Measurements from ENCODE around the gene ODC1. TPM values are rescaled to one million over a fixed set of nuclear protein-coding genes. Genes with fewer than 3 reads are reported as not detected.
A peak's percentile ranks its signal among the peaks of the same experiment; 100 is the strongest.

ODC1 gene
- total and polyA plus RNA-seq, 5 experiments from 2014 or later: 44.5 to 70.7 (median 57.1) TPM

- Mint-ChIP-seq H3K36me3 (peaks cover 0 to 18% (median 0%) of the 10 kb centered on the region in 3 donors), H3K27me3 (no peaks in the 10 kb centered on the region), H3K4me3 (peak overlapping the region; percentile 60 to 87 (median 82)), H3K4me1 (peaks cover 29 to 66% (median 55%) of the 10 kb centered on the region in 4 donors), H3K9me3 (no peaks in the 10 kb centered on the region), H3K27ac (peak overlapping the region; percentile 47 to 96 (median 92))
- POLR2A ChIA-PET: interaction anchor here (0.7 to 4.2 kb wide), 15 partner anchors 22 to 284 kb away, joined by 3 to 64 read pairs (median 4); partner anchors contain the start of genes HPCAL1 and ODC1
- DNase-seq (peak in 4 of 10 donors; percentile 31 to 44 (median 40)), ATAC-seq (peak; percentile 59 to 66)
These were observed 40.1 kb downstream of the ODC1 start for GRCh38 chr2:10407841-10408648.

DNA sequence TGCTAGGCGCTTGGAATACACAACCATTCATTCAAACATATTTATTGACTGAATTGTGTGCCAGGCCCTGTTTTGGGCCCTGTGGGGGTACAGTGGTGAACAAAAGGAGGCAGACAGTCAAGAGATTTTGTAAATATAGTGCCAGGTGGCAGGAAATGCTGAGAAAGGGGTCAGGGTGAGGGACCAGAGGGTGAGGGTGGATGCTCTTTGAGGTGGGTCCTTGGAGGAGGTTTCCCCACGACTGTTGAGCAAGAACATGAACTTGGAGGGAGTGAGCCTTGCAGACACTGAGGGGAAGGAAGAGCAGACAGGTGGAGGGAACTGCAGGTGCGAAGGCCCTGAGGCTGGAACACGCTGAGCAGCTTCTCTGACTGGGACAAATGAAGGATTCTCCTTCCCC, 40.7 kb downstream of the ODC1 start:
- H3K27ac Mint-ChIP-seq: peak overlapping the region; percentile 47 to 96 (median 92)
- DNase-seq (no peak), ATAC-seq (no peak)
- no peaks in the 10 kb centered on the region for H3K27me3 Mint-ChIP-seq
- H3K36me3 Mint-ChIP-seq: peaks cover 0 to 22% (median 0%) of the 10 kb centered on the region in 3 donors
- peak overlapping the region; percentile 60 to 87 (median 82) for H3K4me3 Mint-ChIP-seq
- H3K9me3 Mint-ChIP-seq: no peaks in the 10 kb centered on the region
- POLR2A ChIA-PET: interaction anchor here (0.7 to 4.2 kb wide), 10 partner anchors 23 to 284 kb away, joined by 3 to 64 read pairs (median 4); partner anchors contain the start of gene HPCAL1
- peaks cover 32 to 69% (median 54%) of the 10 kb centered on the region in 4 donors for H3K4me1 Mint-ChIP-seq

DNA sequence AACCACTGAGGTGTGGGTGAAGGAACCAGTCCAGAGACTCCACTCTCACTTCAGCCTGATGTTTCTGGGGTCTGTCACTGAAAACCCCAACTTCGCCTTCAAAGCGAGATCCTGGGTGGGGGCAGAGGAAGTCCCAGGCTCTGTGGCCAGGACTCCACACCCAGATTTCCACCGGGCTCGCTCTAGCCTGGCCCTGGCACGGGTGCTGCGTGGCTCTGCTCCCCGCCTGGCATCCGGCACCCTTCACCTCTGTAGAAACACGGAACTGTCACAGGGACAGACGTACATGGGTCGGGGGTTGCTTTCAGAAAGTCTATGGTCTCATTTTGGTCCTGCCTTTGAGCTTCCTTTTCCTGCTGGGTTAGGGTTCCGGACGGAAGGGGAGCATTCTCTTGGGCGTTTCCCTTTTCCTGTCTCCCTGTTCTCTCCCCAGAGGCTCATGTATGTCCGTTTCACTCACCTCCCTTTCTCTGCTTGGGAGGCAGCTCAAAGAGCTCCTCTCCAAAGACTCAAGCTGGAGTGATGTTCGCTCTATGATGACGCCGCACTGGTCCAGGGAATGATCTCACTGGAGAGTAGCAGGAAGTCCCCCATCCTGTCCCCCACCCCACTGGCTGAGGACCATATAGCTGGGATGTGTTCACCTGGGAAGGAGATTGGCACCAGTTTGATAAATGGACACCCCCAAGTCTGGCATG, 41.5 kb downstream of the ODC1 start:
- peaks cover 0 to 21% (median 0%) of the 10 kb centered on the region in 3 donors for H3K36me3 Mint-ChIP-seq
- H3K4me3 Mint-ChIP-seq: peak overlapping the region in 9 of 10 donors; percentile 22 to 87 (median 75)
- H3K9me3 Mint-ChIP-seq: no peaks in the 10 kb centered on the region
- POLR2A ChIA-PET: interaction anchor here (0.6 to 1.8 kb wide), 6 partner anchors 24 to 142 kb away, joined by 3 to 10 read pairs (median 4); no protein-coding TSS in a partner anchor
- peaks cover 31 to 74% (median 55%) of the 10 kb centered on the region in 4 donors for H3K4me1 Mint-ChIP-seq
- peak in 1 of 2 donors; percentile 27 for ATAC-seq
- DNase-seq: no peak
- H3K27me3 Mint-ChIP-seq: no peaks in the 10 kb centered on the region
- H3K27ac Mint-ChIP-seq: peak overlapping the region; percentile 47 to 96 (median 92)

DNA sequence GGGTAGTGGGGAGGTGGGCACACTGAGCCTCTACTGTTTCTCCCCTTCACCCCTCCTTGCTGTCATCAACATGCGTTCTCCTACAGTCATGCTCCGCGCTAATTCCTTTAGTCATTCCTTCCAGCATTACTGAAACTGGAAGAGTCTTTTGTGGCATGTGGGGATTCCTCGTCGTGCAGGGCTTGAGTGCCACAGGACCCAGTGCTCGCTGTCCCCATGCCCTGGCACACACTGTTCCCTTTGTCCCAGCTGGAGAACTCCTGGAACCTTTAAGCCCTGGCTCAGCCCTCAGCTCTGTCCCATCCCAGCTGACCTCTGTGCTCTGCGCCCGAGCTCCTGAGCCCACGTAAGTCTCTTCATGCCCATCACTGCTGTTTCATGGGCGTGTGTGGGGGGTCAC, 42.1 kb downstream of the ODC1 start:
- H3K27me3 Mint-ChIP-seq: no peaks in the 10 kb centered on the region
- no peak for ATAC-seq
- no peak for DNase-seq
- peaks cover 0 to 27% (median 0%) of the 10 kb centered on the region in 3 donors for H3K36me3 Mint-ChIP-seq
- H3K27ac Mint-ChIP-seq: peak overlapping the region in 8 of 10 donors; percentile 9 to 95 (median 65)
- peaks cover 35 to 76% (median 61%) of the 10 kb centered on the region in 4 donors for H3K4me1 Mint-ChIP-seq
- peaks cover 0 to 2% (median 0%) of the 10 kb centered on the region in 9 donors for H3K9me3 Mint-ChIP-seq
- peak overlapping the region in 3 of 10 donors; percentile 69 to 87 (median 82) for H3K4me3 Mint-ChIP-seq
- POLR2A ChIA-PET: interaction anchor here (1.3 to 1.8 kb wide), 2 partner anchors 24 to 26 kb away, joined by 4 to 10 read pairs; no protein-coding TSS in a partner anchor

GRCh38 chr2:10405448-10405847, 42.7 kb downstream of the ODC1 start:
- H3K9me3 Mint-ChIP-seq: peaks cover 0 to 2% (median 0%) of the 10 kb centered on the region in 9 donors
- H3K27ac Mint-ChIP-seq: peak overlapping the region in 4 of 10 donors; percentile 9 to 83 (median 42)
- DNase-seq (no peak), ATAC-seq (no peak)
- H3K4me1 Mint-ChIP-seq: peaks cover 41 to 78% (median 66%) of the 10 kb centered on the region in 4 donors
- H3K36me3 Mint-ChIP-seq: peaks cover 0 to 28% (median 0%) of the 10 kb centered on the region in 3 donors
- POLR2A ChIA-PET: interaction anchor here (0.8 to 1.8 kb wide), 4 partner anchors 23 to 104 kb away, joined by 3 to 10 read pairs (median 4); no protein-coding TSS in a partner anchor
- no peak overlapping the region for H3K4me3 Mint-ChIP-seq
- no peaks in the 10 kb centered on the region for H3K27me3 Mint-ChIP-seq

GRCh38 chr2:10404324-10405143, 43.6 kb downstream of the ODC1 start:
- ATAC-seq: no peak
- POLR2A ChIA-PET: interaction anchor here (0.5 to 1.7 kb wide), 4 partner anchors 15 to 103 kb away, joined by 3 to 8 read pairs (median 5); no protein-coding TSS in a partner anchor
- Mint-ChIP-seq H3K36me3 (peaks cover 0 to 33% (median 3%) of the 10 kb centered on the region in 3 donors), H3K4me1 (peaks cover 47 to 86% (median 71%) of the 10 kb centered on the region in 4 donors), H3K27me3 (no peaks in the 10 kb centered on the region), H3K27ac (peak overlapping the region in 4 of 10 donors; percentile 7 to 80 (median 26)), H3K4me3 (peak overlapping the region in 1 of 10 donors; percentile 10), H3K9me3 (peaks cover 0 to 2% (median 0%) of the 10 kb centered on the region in 9 donors)
- DNase-seq: no peak

DNA sequence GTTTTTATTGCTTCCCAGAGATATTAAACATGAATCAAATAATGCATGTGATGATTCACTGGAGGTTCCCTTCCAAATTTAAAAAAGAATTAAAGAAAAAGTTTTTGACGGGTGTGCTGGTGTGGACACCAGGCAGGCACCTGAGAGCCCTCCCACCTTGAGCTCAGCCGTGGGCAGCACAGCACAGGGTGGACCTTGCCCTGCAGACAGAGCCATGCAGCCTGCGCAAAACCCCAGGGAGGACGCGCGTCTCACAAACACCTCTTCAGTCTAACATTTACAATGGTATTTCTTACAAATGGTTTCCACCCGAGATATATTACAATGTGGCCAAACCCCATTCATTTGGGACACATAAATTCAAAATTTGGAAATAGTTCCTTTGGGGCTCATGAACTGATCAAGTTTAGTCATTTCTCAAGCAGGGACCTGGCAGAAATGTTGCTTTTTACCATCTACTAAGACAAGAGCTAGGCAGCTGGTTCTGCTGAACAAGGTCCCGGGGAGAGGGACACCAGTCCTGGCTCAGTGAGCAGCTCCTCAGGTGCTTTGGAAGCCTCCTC, 45.4 kb downstream of the ODC1 start:
- H3K4me1 Mint-ChIP-seq: peaks cover 41 to 76% (median 60%) of the 10 kb centered on the region in 4 donors
- H3K36me3 Mint-ChIP-seq: peaks cover 4 to 43% (median 7%) of the 10 kb centered on the region in 3 donors
- peak overlapping the region in 8 of 10 donors; percentile 19 to 91 (median 63) for H3K27ac Mint-ChIP-seq
- DNase-seq: no peak
- no peak for ATAC-seq
- H3K4me3 Mint-ChIP-seq: peak overlapping the region in 1 of 10 donors; percentile 38
- H3K9me3 Mint-ChIP-seq: peaks cover 0 to 4% (median 0%) of the 10 kb centered on the region in 9 donors
- POLR2A ChIA-PET: interaction anchor here (2.7 kb wide), 1 partner anchor 101 kb away, joined by 8 read pairs; the partner anchor contains the start of gene HPCAL1
- no peaks in the 10 kb centered on the region for H3K27me3 Mint-ChIP-seq

DNA sequence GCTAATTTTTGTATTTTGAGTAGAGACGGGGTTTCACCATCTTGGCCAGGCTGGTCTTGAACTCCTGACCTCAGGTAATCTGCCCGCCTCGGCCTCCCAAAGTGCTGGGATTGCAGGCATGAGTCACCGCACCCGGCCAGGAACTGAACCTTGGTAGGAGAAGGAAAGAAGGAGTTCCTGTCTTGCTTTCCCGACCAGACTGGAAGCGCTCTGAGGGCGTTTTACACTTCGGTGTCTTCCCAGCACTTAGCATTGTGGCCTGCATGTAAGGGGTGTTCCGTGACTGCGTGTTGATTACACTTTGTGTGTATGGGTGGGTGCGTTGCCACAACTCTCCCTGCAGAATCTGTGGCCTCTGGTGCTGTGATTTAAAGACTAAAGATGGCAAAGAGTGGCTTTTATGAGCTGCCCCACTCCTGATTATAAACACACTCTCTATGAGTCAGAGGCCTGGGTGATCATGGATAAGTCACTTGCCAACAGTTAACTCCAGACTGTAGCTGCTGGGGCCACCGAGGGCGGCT, 46.0 kb downstream of the ODC1 start:
- peaks cover 35 to 71% (median 58%) of the 10 kb centered on the region in 4 donors for H3K4me1 Mint-ChIP-seq

GRCh38 chr2:10400978-10401951, 46.9 kb downstream of the ODC1 start:
- POLR2A ChIA-PET: interaction anchor here (2.7 kb wide), 1 partner anchor 99 kb away, joined by 8 read pairs; the partner anchor contains the start of gene HPCAL1
- peak overlapping the region; percentile 38 to 84 (median 66) for H3K4me3 Mint-ChIP-seq
- H3K36me3 Mint-ChIP-seq: peaks cover 4 to 46% (median 7%) of the 10 kb centered on the region in 3 donors
- no peak for DNase-seq
- peaks cover 0 to 4% (median 0%) of the 10 kb centered on the region in 9 donors for H3K9me3 Mint-ChIP-seq
- peaks cover 30 to 67% (median 50%) of the 10 kb centered on the region in 4 donors for H3K4me1 Mint-ChIP-seq
- no peaks in the 10 kb centered on the region for H3K27me3 Mint-ChIP-seq
- peak overlapping the region; percentile 90 to 97 (median 93) for H3K27ac Mint-ChIP-seq
- no peak for ATAC-seq

More for the DNA sequence above, 46.0 kb downstream of the ODC1 start:
- ATAC-seq (no peak), DNase-seq (no peak)
- POLR2A ChIA-PET: interaction anchor here (2.7 kb wide), 1 partner anchor 100 kb away, joined by 8 read pairs; the partner anchor contains the start of gene HPCAL1
- Mint-ChIP-seq H3K4me3 (peak overlapping the region in 3 of 10 donors; percentile 12 to 36 (median 18)), H3K36me3 (peaks cover 4 to 44% (median 7%) of the 10 kb centered on the region in 3 donors), H3K9me3 (peaks cover 0 to 4% (median 0%) of the 10 kb centered on the region in 9 donors), H3K27me3 (no peaks in the 10 kb centered on the region), H3K27ac (peak overlapping the region; percentile 41 to 97 (median 91))

DNA sequence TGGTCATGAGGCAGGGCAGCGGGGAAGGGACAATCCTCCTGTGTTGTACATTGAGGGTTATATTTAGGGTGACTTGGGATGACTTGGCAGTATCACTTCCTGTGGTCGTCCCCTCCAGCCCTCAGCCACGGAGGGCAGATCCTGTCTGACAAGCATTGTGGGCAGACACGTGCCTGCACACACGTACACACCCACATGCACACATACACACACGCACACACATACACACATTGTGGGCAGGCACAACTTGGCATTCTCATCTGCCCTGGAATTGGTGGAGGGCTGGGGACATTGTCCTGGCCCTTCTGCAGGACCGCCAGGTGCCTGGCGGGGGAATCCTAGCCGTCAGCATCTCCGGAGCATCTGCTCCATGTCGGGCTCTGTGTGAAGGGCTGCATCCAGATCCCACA, 47.6 kb downstream of the ODC1 start:
- no peaks in the 10 kb centered on the region for H3K27me3 Mint-ChIP-seq
- ATAC-seq (peak in 1 of 2 donors; percentile 40), DNase-seq (no peak)
- POLR2A ChIA-PET: no interaction called here
- H3K27ac Mint-ChIP-seq: peak overlapping the region; percentile 60 to 97 (median 93)
- H3K9me3 Mint-ChIP-seq: peaks cover 0 to 4% (median 0%) of the 10 kb centered on the region in 9 donors
- H3K4me3 Mint-ChIP-seq: peak overlapping the region in 7 of 10 donors; percentile 32 to 68 (median 60)
- H3K36me3 Mint-ChIP-seq: peaks cover 4 to 49% (median 7%) of the 10 kb centered on the region in 3 donors
- H3K4me1 Mint-ChIP-seq: peaks cover 33 to 67% (median 48%) of the 10 kb centered on the region in 4 donors

Data from naive thymus-derived CD8-positive, alpha-beta T cell (primary cell).